ENCODE results near the gene MS4A6A.

GRCh38 chr11:60172011-60172410 lies 10.9 kb downstream of the MS4A6A start:
- TF ChIP-seq RAD21 (IDR thresholded peaks at IDR 0.05; ENCODE audit: low read length): no peak
- no peak for TF ChIP-seq CTCF (IDR thresholded peaks at IDR 0.05)
- no peak for TF ChIP-seq CHD2 (IDR thresholded peaks at IDR 0.05; ENCODE audit: low read length, partially characterized antibody)
- no peak for TF ChIP-seq TAF1 (IDR thresholded peaks at IDR 0.05; ENCODE audit: borderline replicate concordance, low read depth, low read length)
